GM18870 (cell line): ENCODE measurements around the gene OR6N2.

Source experiments
- ATAC-seq: cut with Tn5 transposase; IDR thresholded peaks from one replicate; pipeline ENCODE4 v1.9.1; 2021; ENCODE audit warnings: moderate library complexity; ENCODE audit not compliant: unreplicated experiment

OR6N2 gene

DNA sequence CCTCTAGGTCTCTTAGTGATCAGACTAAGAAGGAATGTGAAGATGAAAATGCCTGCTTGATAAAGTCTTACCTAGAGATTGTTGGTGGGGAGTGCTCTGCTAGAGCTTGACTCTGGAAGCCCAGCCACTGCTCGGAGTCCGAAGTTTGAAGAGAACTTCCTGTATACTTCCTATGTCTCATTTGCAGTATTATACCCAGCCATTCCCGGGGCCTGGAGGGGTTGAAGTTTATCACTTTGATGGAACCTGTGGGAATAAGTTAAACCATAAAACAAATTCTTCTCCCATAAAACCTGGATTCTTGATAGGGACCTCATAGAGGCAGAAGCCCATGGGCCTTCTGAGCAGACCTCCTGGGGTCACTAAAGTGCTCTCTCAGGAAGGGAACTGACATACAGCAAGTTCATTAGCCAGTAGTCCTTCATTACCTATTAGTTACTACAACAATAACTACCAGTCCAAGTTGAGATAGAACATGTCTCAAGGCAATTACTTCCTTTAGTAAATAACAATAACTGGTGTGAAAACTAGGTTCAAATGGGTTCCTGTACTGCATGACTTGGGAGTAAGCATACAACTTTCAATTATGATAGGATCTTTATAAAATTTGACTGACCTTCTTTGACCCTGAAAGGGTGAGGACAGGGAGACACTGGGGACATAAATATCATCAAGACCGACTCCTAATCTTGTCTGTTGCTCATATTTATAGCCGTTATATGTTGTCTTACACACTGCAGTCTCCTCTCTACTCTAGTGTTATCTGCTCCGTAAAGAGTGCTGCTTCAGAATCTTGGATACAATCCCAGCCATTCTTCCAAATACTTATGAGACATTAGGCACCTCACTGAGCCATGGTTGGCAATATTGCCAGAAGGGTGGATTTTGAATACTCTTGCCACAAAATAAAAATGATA is 8.8 kb downstream of the OR6N2 start, which contains the start of gene OR6N1:
Gene OR6N1, minus strand, starts transcription at position 246 of the 917 bp plus-strand sequence. CDS start 5,513 bp downstream, outside the sequence.
- ATAC-seq, result no peak

DNA sequence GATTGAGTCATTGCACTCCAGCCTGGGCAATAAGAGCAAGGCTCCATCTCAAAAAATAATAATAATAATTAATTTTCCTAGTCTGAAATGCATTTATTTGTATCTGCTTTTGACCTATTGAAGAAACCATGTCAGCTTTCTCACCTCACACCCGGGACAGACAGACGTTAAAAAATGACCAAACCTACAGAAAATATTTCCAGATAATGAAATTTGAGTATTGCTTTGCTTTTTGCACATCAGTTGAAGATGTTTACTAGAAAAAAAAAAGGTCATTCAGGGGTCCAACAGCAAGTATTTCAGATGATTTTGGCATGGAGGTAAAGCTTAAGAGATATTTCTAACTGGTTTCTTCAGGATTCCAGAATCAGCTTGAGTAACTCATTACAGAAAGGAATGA is 26.6 kb downstream of the OR6N2 start, which contains the start of gene OR6K6:
Gene OR6K6, plus strand, starts transcription at position 301 of the 400 bp plus-strand sequence. CDS start 168 bp downstream, outside the sequence.
- no peak for ATAC-seq

- ATAC-seq, result no peak
These were observed 28.8 kb downstream of the OR6N2 start for GRCh38 chr1:158752155-158752712.

DNA sequence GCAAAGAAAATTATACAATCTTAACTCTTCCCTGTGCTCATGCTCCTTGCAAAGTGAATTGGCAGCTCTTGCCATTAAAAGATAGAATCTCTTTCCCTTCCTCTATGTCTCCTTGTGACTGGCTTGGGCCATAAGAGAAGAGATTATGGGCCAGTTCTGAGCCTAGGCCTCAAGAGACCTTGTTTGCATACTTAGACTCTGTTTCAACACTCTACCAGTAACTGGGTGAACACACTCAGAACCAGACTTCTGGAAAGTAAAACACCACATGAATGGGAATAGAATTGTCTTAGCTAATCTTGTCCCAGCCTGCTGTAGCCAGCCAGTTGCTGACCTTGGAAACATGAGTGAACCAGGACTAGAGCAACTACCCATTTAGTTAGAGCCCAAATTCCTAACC is 45.2 kb downstream of the OR6N2 start:
- ATAC-seq, result no peak

GRCh38 chr1:158732524-158732923 is 48.5 kb downstream of the OR6N2 start:
- no peak for ATAC-seq

DNA sequence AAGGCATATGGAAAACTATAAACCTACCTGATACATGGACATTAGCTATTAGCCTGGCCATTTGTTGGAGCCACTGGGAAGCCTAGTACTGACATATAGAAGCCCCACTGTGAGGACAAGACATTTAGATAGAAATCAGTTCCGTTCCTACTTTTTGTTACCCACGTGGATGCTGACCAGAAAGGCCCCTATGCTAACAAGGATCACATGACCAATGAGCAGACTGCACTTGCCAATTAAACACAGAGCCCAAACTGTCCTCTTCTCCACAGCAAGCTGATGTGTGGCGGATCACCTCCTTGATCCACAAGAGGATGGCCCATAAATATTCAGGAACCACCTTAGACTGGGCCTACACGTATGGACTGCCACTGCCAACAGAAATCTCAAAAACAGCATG is 49.3 kb downstream of the OR6N2 start:
- ATAC-seq, result no peak

DNA sequence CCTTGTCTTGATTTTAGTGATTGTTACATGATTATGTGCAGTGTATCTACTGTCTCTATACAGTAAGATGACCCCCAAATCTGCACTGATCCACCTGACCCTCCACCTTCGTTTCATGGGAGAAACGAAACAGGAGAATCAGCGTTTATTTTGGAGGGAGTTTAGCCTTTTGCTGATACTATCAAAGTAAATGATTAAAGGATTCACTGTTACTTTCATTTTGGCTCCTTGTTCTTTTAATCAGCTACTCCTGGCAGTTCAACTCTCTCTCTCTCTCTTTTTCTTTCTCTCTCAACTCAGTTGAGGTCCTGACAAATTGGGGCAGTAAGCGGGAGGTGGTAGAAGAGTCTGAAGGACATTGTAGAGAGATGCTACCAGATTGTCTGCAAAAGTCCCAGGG is 50.6 kb downstream of the OR6N2 start:
- no peak for ATAC-seq

DNA sequence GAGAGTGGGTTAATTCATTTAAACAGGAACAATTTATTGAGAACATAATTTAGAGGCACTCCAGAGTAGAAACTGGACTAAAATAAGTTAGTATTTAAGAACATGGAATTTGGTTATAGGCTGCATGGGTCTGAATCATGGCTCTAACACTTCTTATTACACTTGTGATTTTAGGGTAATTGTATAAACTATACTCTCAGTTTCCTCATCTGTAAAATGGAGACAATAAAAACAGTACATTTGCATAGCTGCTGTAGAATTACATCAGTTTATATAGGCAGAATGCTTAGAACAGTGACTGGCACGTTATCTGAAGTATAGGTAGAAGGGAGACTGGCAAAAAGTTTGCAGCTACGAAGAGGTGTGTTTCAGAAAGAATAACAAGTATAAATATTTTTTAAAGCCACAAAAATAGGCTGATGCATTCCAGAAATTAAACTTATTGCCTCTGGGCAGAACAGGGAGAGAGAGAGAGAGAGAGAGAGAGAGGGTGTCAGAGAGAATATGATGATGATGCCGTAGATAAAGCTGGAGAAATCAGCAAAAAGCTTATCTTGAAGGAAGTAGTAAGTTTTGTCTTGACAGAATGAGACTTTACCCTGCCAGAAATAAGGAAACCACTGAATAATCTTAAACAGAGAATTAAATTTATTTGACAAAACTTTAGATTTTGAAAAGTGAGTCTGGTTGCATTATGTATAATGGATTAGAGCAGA is 52.3 kb downstream of the OR6N2 start:
- no peak for ATAC-seq

DNA sequence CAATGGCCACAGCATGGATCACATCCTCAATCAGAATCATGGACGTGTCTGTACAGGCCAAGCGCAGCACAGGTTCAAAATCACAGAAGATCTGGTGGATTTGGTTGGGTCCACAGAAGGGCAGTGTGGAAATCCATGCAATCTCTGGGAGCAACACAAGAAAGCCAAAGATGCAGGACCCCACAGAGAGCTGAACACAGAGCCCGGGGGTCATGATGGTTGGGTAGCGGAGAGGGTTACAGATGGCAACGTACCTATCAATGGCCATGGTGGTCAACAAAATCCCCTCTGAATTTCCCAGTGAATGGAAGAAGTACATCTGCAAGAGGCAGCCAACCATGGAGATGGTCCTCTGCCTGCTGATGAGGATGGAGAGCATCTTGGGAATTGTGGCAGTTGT is 56.6 kb downstream of the OR6N2 start:
- ATAC-seq, result no peak
